BJ (cell line): ENCODE data around the gene AP2A1. TPM values are rescaled to one million over a fixed set of nuclear protein-coding genes. Genes with fewer than 3 reads are reported as not detected.
A peak's percentile ranks its signal among the peaks of the same experiment; 100 is the strongest.
"Not testable (repeated sequence)": the region's sequence is repeated elsewhere in the genome, so short reads cannot be mapped to it uniquely, and the experiment has no call there.

Experiments used
- CTCF ChIA-PET: fragments of 350-600 bp; formaldehyde crosslinking; extraction: SDS; loops from one replicate; lab custom pipeline; 2021; ENCODE audit warnings: antibody characterized with exemption, inconsistent platforms; lab: Yijun Ruan, JAX
- POLR2A ChIA-PET: fragments of 300-600 bp; sonication (Branson Sonifier 250); formaldehyde crosslinking; extraction: SDS; loops from one replicate; lab custom pipeline; 2021; ENCODE audit warnings: antibody characterized with exemption; lab: Charles Lee
- DNase-seq: peaks from one replicate; pipeline ENCODE4 v3.0.0-alpha.2; 2011; ENCODE audit warnings: low read depth
- H3K27me3 ChIP-seq: 2 replicates; pipeline ENCODE4 v1.6.0; 2011; ENCODE audit warnings: low read length; ENCODE audit not compliant: control insufficient read depth, insufficient read depth
- H3K36me3 ChIP-seq: 2 replicates; pipeline ENCODE4 v1.5.1; 2011; ENCODE audit warnings: low read length; ENCODE audit not compliant: control insufficient read depth, insufficient read depth
- H3K4me3 ChIP-seq: 2 replicates; pipeline ENCODE4 v1.5.1; 2011; ENCODE audit warnings: low read depth, mild to moderate bottlenecking, control low read depth, low read length
- CTCF ChIP-seq: IDR thresholded peaks from 2 replicates; pipeline ENCODE4 v1.5.1; 2011; ENCODE audit warnings: low read depth, mild to moderate bottlenecking, control low read depth, inconsistent platforms, low read length, moderate library complexity; ENCODE audit not compliant: insufficient read depth
- polyA plus RNA-seq: library from polyadenylated mRNA; depleted of rRNA; stranded (reverse); fragments of >200 nt; gene quantifications from 2 replicates; pipeline ENCODE4 v1.2.3, GENCODE V29; 2011

AP2A1 gene
- polyA plus RNA-seq, 1 experiment = 153 TPM

GRCh38 chr19:49818649-49819370, 52.0 kb downstream of the AP2A1 start:
- peaks cover 8% of the 10 kb centered on the region for H3K36me3 ChIP-seq
- peak overlapping the region; percentile 58 for H3K4me3 ChIP-seq
- H3K27me3 ChIP-seq = no peaks in the 10 kb centered on the region
- TF ChIP-seq CTCF = no peak
- DNase-seq = no peak
- CTCF ChIA-PET = interaction anchor here (0.7 to 1.2 kb wide), 2 partner anchors 101 to 420 kb away, joined by 3 to 5 read pairs; no protein-coding TSS in a partner anchor
- POLR2A ChIA-PET = no interaction called here

- H3K36me3 ChIP-seq, CTCF ChIA-PET, DNase-seq, H3K27me3 ChIP-seq, POLR2A ChIA-PET: not testable (repeated sequence)
- H3K4me3 ChIP-seq = peak overlapping the region; percentile 58
Observed at GRCh38 chr19:49819452-49820115, 52.8 kb downstream of the AP2A1 start.

GRCh38 chr19:49820125-49820524, 53.3 kb downstream of the AP2A1 start:
- DNase-seq = no peak
- Histone ChIP-seq H3K27me3 (no peaks in the 10 kb centered on the region), H3K4me3 (no peak overlapping the region), H3K36me3 (peaks cover 10% of the 10 kb centered on the region)
- CTCF ChIA-PET = no interaction called here
- TF ChIP-seq CTCF = no peak
- POLR2A ChIA-PET = no interaction called here

DNA sequence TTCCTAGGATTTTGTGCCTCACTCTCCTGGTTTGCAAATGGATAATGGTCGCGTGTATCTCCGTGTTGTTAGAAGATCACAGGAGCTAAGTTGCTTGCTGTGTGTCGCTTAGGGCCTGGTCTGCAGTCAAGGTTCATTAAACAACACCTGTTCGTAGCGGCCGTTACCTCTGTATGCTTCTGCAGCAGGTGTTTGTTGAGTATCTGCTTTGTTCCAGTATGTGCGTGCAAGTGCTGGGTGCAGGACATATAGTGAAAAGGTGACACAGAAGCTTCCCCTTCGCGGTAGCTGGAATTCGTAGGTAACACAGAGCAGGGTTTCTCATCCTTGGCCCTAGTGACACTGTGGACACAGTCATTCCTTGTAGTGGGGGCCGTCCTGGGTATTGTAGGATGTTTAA, 56.7 kb downstream of the AP2A1 start:
- no peak overlapping the region for H3K4me3 ChIP-seq
- POLR2A ChIA-PET = no interaction called here
- no peaks in the 10 kb centered on the region for H3K27me3 ChIP-seq
- TF ChIP-seq CTCF = no peak
- H3K36me3 ChIP-seq = peaks cover 16% of the 10 kb centered on the region
- DNase-seq = no peak
- CTCF ChIA-PET = interaction anchor here (0.6 to 0.7 kb wide), 2 partner anchors 26 to 963 kb away, joined by 3 read pairs; no protein-coding TSS in a partner anchor

GRCh38 chr19:49824662-49825061, 57.9 kb downstream of the AP2A1 start:
- Histone ChIP-seq H3K36me3 (peaks cover 20% of the 10 kb centered on the region), H3K4me3 (no peak overlapping the region), H3K27me3 (no peaks in the 10 kb centered on the region)
- no peak for DNase-seq
- TF ChIP-seq CTCF = no peak
- ChIA-PET POLR2A (no interaction called here), CTCF (no interaction called here)
